Measurements from ENCODE around the gene PFKL. TPM values are rescaled to one million over a fixed set of nuclear protein-coding genes. Genes with fewer than 3 reads are reported as not detected.

PFKL gene
- total RNA-seq, 1 experiment from 2014 or later, result 150 TPM

- Histone ChIP-seq H3K4me2 (ENCODE audit: low read length) (no peak overlapping the region), H3K36me3 (ENCODE audit: control insufficient read depth in 1 of 2, insufficient read depth in 2 of 2, low read length in 2 of 2) (no peaks in the 10 kb centered on the region), H3K9ac (ENCODE audit: low read length) (no peak overlapping the region), H3K79me2 (ENCODE audit: insufficient read depth, low read length) (no peaks in the 10 kb centered on the region), H2AFZ (ENCODE audit: low read depth, low read length, poor library complexity, severe bottlenecking) (no peak overlapping the region), H4K20me1 (ENCODE audit: insufficient read depth) (no peaks in the 10 kb centered on the region), H3K4me1 (ENCODE audit: control insufficient read depth in 1 of 2, insufficient read depth in 2 of 2, low read length in 2 of 2) (peaks cover 0 to 4% of the 10 kb centered on the region in 2 experiments; a peak in 1 of 4 replicates), H3K27me3 (ENCODE audit: insufficient read depth, low read length) (no peaks in the 10 kb centered on the region), H3K9me2 (ENCODE audit: insufficient read depth) (no peaks in the 10 kb centered on the region), H3K4me3 (replicated peaks in 1 of 2; ENCODE audit: low read depth in 1 of 2, low read length in 2 of 2) (no peak overlapping the region), H3K9me3 (ENCODE audit: control insufficient read depth in 1 of 2, insufficient read depth in 1 of 2, low read depth in 1 of 2, low read length in 2 of 2) (no peaks in the 10 kb centered on the region), H3K27ac (ENCODE audit: low read depth, low read length) (no peak overlapping the region)
- no peak for ATAC-seq
- DNase-seq (ENCODE audit: low read depth, low spot score), result no peak
- no peak for TF ChIP-seq TCF7L2 (IDR thresholded peaks at IDR 0.05; ENCODE audit: borderline replicate concordance, extremely low read depth, insufficient read depth, insufficient read length)
- no TSS peak for BruUV-seq (replicated peaks)
- CTCF ChIA-PET, result no interaction called here
- RAD21 ChIA-PET (ENCODE audit: low non-redundant PET in 1 of 2, low total read pairs in 2 of 2, uncharacterized antibody in 2 of 2, unreplicated experiment in 2 of 2), result no interaction called here
- intact Hi-C loops (cut with micrococcal nuclease), result no loop called here
- POLR2A ChIA-PET, result no interaction called here
Measured at GRCh38 chr21:44289381-44290010, 10.4 kb upstream of the PFKL start.

GRCh38 chr21:44290327-44291077 lies 9.4 kb upstream of the PFKL start:
- no peaks in the 10 kb centered on the region for H3K27me3 ChIP-seq (ENCODE audit: insufficient read depth, low read length)
- POLR2A ChIA-PET, result no interaction called here
- TF ChIP-seq SRF (IDR thresholded peaks at IDR 0.05; ENCODE audit: low read depth), result no peak
- TF ChIP-seq ATF3 (IDR thresholded peaks at IDR 0.05), result no peak
- TF ChIP-seq EGR1 (IDR thresholded peaks at IDR 0.05; ENCODE audit: low read depth), result no peak
- TF ChIP-seq ZBTB33 (IDR thresholded peaks at IDR 0.05; ENCODE audit: extremely low read depth, insufficient replicate concordance, low read length), result no peak
- TF ChIP-seq FOSL1 (IDR thresholded peaks at IDR 0.05; ENCODE audit: low read depth), result no peak
- no peak for TF ChIP-seq POLR2A (IDR thresholded peaks at IDR 0.05; ENCODE audit: borderline replicate concordance, extremely low read depth, insufficient read depth, insufficient read length)
- no peak for TF ChIP-seq MAX (IDR thresholded peaks at IDR 0.05)
- no peak for TF ChIP-seq CTCF (IDR thresholded peaks at IDR 0.05 in 2 of 3, conservative IDR thresholded peaks at IDR 0.05 in 1 of 3; ENCODE audit: borderline replicate concordance in 1 of 3, insufficient read depth in 1 of 3, low read depth in 2 of 3, low read length in 2 of 3)
- no peak for TF ChIP-seq SP1 (IDR thresholded peaks at IDR 0.05; ENCODE audit: low read depth)

More at GRCh38 chr21:44290327-44291077, 9.4 kb upstream of the PFKL start:
- no peaks in the 10 kb centered on the region for H4K20me1 ChIP-seq (ENCODE audit: insufficient read depth)
- no peak overlapping the region for H3K27ac ChIP-seq (ENCODE audit: low read depth, low read length)
- no peak overlapping the region for H3K4me2 ChIP-seq (ENCODE audit: low read length)
- RAD21 ChIA-PET (ENCODE audit: low non-redundant PET in 1 of 2, low total read pairs in 2 of 2, uncharacterized antibody in 2 of 2, unreplicated experiment in 2 of 2), result no interaction called here
- H3K4me1 ChIP-seq (ENCODE audit: control insufficient read depth in 1 of 2, insufficient read depth in 2 of 2, low read length in 2 of 2), result peaks cover 0 to 4% of the 10 kb centered on the region in 2 experiments; a peak in 1 of 4 replicates
- no peak overlapping the region for H2AFZ ChIP-seq (ENCODE audit: low read depth, low read length, poor library complexity, severe bottlenecking)
- BruUV-seq (replicated peaks), result no TSS peak
- intact Hi-C loops (cut with micrococcal nuclease), result no loop called here
- H3K36me3 ChIP-seq (ENCODE audit: control insufficient read depth in 1 of 2, insufficient read depth in 2 of 2, low read length in 2 of 2), result no peaks in the 10 kb centered on the region
- CTCF ChIA-PET, result no interaction called here
- ATAC-seq (no peak), DNase-seq (ENCODE audit: low read depth, low spot score) (no peak)
- no peak overlapping the region for H3K4me3 ChIP-seq (replicated peaks in 1 of 2; ENCODE audit: low read depth in 1 of 2, low read length in 2 of 2)
- H3K9ac ChIP-seq (ENCODE audit: low read length), result no peak overlapping the region
- H3K9me3 ChIP-seq (ENCODE audit: control insufficient read depth in 1 of 2, insufficient read depth in 1 of 2, low read depth in 1 of 2, low read length in 2 of 2), result no peaks in the 10 kb centered on the region
- no peaks in the 10 kb centered on the region for H3K9me2 ChIP-seq (ENCODE audit: insufficient read depth)
- H3K79me2 ChIP-seq (ENCODE audit: insufficient read depth, low read length), result no peaks in the 10 kb centered on the region

Data from HCT116 (cell line).